ENCODE data around the gene CATSPERZ.
A peak's percentile ranks its signal among the peaks of the same experiment; 100 is the strongest.

Gene CATSPERZ

GRCh38 chr11:64264371-64264852 lies 35.7 kb upstream of the CATSPERZ start:
- DNase-seq = no peak

GRCh38 chr11:64265176-64266160 lies 34.7 kb upstream of the CATSPERZ start:
- DNase-seq = no peak

GRCh38 chr11:64266339-64266738 lies 33.8 kb upstream of the CATSPERZ start:
- DNase-seq = no peak

GRCh38 chr11:64267207-64267945 lies 32.8 kb upstream of the CATSPERZ start:
- no peak for DNase-seq

DNA sequence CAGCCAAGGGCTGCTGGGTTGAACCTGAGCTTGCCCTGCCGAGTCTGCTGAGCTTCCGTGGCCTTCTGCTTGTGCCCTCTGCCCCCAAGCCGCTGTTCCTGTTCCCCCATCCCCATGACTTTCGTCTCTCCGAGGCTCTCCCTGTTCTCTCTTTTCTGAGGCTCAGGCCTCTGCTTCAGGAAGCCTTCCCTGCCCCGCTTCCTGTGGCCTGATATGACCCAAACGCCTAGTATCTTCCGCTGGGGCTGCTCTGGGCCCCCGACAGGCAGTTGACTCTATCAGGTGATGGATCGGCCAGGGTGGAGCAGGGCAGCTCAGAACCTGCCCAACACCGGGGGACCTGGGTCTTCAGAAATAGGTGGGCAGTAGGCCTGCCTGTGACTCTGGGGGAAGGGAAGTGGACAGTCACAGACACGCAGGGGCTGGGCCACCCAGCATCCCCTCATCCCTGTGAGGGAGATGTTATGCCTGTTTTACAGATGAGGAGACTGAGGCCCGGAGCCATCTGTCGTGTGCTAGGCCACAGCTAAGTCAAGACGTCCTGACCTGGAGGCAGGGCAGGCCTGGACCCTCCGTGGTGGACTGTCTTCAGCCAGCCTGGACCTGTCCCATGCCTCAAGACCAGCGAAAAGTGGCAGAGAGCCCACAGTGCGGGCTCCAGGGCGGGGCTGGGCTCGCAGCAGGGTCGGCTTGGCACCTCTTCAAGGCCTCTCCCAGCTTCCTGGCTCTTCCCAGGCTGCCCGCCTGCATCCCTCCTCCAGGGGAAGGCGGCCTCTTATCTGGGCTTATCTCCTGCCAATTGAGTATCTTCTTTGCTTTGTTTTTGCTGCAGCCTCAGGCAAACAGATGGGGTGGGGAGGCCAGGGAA lies 31.9 kb upstream of the CATSPERZ start:
- DNase-seq = peak; percentile 15

- DNase-seq = peak; percentile 74
Measured at GRCh38 chr11:64268893-64269539, 31.1 kb upstream of the CATSPERZ start.

GRCh38 chr11:64269540-64270220 lies 30.5 kb upstream of the CATSPERZ start:
- peak; percentile 99 for DNase-seq

DNA sequence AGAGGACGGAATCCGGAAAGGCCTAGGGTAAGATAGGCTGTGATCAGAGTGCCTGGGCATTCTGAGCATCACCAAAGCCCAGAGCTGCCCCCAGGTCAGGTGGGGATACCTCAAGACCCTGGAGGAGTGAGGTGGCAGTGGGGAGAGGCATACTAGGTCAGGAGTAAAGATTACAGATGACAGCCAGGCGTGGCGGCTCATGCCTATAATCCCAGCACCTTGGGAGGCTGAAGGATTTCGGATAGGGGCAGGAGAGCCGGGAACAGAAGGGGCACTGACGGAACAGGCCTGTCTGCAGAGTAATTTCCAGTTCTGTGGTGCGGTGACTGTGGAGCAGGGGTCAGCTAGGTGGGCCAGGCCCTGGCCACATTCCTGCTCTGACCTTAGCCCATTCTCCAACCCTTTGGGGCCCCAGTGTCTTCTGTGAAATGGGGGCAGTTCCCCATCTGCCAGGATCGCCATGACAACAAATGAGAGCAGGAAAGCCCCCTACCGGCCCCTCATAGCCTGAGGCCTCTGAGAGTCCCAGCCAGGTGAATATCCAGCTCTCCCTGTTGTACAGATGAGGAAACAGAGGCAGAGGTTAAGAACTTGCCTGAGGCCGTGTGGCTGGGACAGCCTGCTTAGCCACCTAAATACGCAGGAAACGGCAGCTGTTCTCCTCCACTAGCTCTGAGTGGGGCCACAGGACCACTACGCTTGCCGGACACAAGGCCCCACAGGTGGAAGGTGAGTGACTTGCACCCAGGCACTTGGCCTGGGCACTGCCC lies 24.9 kb upstream of the CATSPERZ start:
- no peak for DNase-seq

- no peak for DNase-seq
Measured at GRCh38 chr11:64275841-64276240, 24.3 kb upstream of the CATSPERZ start.

DNA sequence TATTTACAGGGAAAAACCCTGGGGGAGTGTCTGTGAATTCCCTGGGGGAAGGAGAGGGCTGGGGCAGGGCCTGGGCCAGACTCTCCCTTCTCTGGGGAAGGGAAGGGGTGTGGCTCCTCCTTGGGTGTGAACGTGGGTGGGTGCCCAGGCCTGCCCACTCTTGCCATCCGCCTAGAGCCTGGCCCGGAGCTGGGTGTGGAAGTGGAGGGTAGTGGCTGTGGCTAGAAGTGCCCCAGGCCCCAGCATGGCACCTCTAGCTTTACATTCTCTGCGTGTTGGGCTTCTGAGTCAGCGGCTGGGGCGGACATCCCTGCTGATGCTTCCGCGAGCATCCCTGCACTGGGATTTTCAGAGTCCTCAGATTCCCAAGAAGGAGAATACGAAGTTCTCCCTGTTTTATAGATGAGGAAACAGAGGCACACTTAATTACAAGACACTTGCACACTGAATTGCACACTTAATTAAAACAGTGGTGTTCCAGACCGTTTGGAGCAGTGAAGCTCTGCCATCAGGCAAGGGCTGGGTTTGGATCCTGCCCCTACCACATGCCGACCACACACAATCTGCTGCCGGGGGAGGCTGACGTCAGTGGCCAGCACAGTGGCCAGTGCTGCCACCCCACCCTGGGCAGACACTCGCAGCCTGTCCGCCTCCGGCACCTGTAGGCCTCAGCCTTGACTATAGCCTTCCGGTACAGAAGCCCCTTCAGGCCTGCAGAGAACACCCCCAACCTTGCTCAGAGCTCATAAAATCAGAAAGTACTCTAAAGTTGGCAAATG lies 23.3 kb upstream of the CATSPERZ start:
- no peak for DNase-seq

- DNase-seq = no peak
Measured at GRCh38 chr11:64278576-64279190, 21.5 kb upstream of the CATSPERZ start.

DNA sequence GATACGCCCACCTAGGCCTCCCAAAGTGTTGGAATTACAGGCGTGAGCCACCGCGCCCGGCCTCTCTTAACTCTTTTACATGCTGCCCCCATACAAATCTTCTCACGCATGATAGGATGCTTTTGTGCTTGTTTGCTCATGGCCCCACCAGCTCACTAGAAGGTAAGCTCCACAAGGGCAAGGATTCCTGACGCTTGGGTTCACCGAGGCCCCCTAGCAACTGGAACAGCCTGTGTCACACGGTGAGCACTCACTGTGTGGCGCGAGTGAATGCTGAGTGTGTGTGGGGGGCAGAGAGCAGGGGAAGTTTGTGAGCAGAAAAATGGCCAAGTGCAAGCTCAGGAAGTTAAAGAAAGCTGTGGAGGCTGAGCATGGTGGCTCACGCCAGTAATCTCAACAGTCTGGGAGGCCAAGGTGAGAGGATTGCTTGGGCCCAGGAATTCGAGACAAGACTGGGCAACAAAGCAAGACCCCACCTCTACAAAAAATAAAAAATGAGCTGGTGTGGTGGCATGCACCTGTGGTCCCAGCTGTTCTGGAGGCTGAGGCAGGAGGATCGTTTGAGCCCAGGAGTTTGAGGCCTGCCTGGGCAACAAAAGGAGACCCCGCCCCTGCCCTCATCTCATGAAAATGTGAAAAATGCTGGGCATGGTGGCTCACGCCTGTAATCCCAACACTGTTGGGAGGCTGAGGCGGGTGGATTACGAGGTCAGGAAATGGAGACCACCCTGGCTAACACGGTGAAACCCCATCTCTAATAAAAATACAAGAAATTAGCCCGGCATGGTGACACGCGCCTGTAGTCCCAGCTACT lies 18.0 kb upstream of the CATSPERZ start:
- no peak for DNase-seq

DNA sequence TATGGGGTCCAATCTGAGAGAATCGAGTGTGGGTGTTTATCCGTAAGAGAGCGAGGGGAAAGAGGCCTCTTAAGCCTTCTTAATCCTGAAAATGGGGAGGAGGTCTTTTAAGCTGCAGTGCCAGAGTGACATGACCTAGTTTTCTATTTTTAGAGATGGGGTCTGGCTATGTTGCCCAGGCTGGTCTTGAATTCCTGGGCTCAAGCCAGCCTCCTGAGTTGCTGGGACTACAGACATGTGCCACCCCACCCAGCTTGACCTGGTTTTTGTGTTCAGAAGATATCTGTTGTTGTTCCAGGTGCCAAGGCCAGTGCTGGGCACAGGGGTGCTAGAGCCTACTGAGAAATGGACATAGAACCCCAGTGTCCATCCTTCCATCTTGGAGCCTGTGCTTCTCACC lies 17.1 kb upstream of the CATSPERZ start:
- DNase-seq = no peak

DNA sequence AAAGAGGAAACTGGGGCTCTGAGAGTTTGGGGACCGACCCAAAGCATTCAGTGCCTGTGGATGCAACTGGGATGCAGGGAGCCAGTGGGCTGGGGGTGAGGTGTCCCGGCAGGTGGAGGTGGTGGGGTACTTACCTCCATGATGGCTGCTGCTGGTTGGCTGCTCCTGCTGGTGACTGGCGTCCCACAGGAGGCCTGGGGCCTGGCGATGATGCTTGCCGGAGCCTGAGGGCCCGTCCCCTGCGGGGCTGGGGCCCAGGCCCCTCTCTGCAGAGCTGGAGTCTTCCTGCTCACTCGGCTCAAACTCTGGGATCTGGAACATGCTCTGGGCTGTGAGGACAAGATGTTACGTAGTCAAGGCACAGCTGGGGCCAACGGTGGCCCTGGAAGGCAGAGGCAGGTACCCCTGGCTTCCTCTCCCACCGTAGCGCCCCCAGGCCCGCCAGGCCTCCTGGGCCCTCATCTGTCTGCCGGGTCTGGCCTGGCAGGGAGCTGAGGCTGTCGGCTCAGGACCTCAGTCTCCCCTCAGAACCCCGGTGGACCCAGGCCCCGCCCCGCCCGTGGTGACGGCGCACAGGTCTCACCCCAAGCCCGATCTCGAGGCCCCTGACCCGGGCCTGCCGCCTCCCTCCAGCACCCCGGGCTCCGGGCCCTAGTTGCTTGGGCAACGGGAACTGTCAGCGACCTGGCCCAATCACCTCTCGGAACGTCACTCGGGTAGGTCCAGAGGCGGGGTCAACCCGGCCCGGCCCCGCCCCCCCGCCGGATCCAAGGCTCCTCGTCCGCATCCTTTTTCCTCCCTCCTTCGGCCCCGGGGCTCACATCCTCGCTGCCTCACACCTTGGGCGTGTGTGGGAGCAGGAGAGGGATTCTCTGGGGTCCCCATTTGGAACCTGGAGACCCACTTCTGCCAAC lies 15.9 kb upstream of the CATSPERZ start, which contains the start of gene BAD:
Gene BAD, minus strand, starts transcription at position 618 of the 914 bp plus-strand sequence. Its CDS starts 297 bp downstream, at position 321.
- peak; percentile 97 for DNase-seq

GRCh38 chr11:64284962-64285884 lies 14.9 kb upstream of the CATSPERZ start, which contains the start of gene GPR137:
TSS of gene GPR137 (plus strand) at chr11:64285848. CDS start at chr11:64286525, 677 bp downstream.
- DNase-seq = peak; percentile 92
